GM19099 (cell line): ENCODE data around the gene CACFD1.
A peak's percentile ranks its signal among the peaks of the same experiment; 100 is the strongest.

Experiments
- POLR2A ChIP-seq: IDR thresholded peaks from 3 replicates; pipeline ENCODE4 v1.6.1; 2011; ENCODE audit warnings: low read depth; ENCODE audit not compliant: insufficient read length; ENCODE audit errors: extremely low read depth

The CACFD1 gene

DNA sequence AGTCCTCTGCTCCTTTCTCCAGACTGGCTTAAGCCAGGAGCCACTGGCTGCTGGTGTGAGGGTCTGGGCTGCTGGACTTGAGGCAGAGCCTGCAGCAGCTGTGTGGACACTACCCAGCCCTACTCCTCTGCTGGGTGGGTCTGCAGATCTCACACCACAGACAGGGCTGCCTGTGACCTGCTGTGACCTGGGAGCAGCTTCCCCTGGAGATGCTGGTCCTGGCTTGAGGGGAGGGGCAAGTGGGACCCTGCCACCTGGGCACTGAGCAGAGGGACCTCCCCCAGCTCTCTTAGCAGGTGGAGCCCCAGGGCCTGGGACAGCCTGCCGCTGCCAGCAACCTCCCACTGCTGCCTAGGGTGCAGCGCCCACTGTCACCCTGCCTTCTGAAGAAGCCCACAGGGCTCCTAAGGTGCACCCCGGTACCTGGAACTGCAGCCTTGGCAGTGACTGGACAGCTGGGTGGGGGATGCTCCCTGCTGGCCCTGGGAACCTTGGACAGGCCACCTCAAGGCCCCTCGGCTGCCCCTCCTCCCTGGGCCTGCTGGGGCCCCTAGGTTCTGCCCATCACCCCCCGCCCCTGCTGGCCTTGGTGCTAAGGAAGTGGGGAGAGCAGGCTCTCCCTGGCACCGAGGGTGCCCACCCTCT lies 9.1 kb downstream of the CACFD1 start:
- TF ChIP-seq POLR2A: peak; percentile 14

DNA sequence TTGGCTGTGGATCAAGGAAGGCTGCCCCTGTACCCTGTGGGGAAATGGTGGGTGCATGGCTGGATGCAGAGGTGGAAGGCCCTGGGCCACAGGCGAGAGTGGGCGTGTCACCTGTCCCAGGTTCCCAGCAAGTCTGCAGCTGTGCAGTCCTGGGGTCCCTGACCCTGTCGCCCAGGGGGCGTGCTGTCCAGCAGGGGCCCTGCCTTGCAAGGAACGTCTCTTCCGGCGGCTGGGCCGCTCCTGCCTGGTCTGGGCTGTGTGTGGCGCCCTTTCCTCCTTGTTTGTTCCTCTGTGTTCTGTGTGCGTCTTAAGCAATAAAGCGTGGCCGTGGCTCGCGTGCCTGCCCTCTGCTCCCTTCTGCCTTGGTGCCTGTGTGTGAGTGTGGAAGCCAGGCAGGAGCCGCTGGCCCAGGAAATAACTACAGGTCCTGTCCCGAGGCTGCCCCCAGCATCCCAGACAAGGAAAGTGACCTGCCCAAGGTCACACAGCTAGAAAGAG lies 10.7 kb downstream of the CACFD1 start:
- no peak for TF ChIP-seq POLR2A

DNA sequence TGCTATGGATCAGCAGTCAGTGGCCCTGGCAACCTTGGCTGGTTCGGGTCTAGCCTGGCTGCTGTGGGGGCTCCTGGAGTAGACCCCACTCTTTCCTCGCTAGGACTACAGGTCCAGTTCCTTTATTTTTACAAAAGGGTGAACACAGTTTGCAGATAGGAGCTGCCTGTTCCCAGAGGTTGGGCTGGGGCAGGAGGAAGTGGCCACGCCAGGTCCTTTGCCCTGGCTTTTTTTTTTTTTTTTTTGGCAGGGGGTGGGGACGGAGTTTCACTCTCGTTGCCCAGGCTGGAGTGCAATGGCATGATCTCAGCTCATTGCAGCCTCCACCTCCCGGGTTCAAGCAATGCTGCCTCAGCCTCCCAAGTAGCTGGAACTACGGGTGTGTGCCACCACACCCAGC lies 11.2 kb downstream of the CACFD1 start:
- no peak for TF ChIP-seq POLR2A

DNA sequence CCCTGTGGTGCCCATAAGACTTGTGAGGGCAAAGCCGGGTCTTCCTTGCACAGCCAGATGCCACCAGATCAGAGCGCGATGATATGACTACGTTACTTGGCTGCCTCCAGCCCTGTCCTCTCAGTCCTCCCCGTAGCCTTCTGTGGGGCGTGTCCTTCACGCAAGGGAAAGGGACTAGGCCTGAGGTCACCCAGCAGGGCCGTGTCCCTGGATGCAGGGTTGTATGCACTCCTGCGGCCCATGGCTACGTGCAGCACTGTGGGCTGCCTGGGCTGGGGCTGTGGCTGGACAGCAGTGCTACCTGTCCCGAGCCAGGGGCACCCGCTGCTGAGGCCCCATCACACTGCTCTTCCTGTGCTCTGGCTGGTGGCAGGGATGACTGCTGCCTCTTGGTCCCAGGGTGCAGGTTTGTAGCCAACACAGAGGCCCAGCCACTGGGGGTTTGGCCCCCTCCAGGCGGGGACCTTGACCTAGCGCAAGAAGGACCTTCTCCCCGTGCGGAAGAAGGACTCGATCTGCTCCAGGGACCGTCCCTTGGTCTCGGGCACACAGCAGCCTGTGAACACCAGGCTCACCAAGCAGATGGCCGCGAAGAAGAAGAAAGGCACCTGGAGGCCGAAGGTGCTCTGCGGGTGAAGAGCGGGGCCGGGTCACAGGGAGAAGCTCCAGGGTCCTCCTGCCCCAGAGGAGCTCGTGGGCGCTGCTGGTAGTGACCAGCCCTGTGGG lies 11.9 kb downstream of the CACFD1 start:
- TF ChIP-seq POLR2A: no peak

DNA sequence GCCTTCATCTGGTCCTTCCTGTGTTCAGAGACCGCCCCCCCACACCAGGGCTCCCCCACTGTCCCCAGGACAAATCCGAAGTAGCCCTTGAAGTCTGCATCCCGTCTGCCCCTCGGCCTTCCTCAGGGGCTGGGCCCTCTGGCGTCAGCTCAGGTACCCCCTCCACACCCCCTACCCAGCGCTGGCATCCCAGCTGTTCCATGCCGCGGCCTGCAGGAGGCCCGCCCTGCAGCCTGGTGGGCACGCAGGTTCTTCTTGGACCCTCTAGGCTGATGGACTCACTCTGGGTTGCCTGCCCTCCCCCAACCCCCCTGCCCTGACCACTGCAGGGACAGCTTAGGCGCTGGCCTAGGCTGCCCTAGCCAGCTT lies 12.5 kb downstream of the CACFD1 start:
- TF ChIP-seq POLR2A: no peak

DNA sequence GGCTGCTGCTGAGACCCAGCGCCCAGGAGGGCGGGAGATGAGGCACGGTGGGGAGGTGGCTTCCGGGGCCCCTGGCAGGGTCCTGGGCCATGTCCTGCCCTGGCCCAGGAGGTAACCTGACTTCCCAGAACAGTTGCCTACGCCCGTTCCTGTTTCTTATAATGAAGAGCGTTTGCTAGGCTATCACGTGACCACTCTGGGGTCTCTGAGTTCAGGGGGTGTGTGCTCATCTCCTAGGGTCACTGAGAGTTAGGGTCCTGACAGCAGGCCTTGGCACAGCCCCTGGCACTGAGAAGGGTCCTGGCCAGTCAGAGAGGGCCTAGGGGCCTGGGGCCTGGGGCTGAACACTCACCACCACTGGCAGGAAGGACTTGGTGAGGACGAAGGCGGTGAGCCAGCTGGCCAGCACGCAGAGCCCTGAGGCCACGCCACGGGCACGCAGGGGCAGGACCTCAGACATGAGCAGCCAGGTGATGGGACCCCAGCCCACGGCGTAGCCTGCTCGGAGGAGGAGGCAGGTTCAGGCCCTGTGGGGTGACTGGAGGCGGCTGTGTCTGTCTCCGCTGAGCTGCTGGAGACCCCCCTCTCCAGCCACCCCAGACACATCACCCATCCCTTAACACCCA lies 13.1 kb downstream of the CACFD1 start:
- no peak for TF ChIP-seq POLR2A

DNA sequence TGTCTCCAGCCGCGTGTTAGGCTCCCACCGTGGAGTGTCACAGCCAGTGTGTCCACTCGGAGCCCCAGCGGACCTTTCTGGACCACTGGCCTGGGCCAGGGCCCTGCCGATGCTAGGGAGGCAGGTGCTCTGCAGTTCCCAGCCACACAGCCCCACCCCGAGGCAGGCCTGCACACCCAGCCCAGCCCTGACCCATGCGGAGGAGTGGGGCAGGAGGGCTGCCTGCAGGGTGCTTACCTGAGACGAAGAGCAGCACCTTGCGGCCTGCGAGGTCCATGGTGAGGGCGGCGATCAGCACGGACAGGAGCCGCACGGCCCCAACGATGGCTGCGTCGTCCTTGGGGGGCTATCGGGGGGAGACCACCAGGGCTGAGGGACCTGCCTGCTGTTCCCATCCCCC lies 14.0 kb downstream of the CACFD1 start:
- no peak for TF ChIP-seq POLR2A

DNA sequence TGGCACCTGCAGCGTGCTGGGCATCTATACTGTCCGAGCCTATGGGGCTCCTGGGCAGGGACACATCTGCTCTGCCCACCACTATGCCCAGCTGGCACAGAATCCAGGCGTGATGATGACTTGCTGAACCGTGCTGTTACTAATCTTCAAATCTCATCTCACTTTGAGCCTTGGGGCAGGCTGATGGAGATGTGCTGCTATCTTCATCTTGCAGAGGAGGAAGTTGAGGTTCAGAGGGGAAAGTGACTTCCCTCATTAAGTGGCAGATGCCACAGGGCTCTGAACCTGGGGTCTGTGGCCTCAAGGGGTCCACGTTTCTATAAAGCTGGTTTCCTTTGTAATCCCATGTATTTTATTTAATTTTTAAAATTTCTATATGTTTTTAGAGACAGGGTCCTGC lies 14.4 kb downstream of the CACFD1 start:
- no peak for TF ChIP-seq POLR2A

DNA sequence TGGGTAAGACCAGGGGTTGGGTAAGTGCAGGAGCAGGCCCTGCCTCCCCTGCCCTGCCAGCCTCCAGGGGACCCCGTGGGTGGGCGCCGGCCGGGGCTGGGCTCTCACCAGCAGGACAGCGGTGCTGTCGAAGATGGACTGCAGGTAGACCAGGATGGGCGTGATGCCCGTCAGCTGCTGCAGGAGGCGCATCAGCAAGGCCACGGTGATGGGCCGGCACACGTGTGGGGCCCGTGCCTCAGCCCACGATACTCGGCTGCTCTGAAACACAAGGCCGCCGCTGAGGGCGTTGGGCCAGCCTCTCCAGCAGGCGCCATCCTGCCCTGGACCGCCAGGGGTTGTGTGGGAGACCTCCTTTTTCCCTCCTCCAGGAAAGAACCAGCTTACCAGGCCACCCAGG lies 15.1 kb downstream of the CACFD1 start:
- no peak for TF ChIP-seq POLR2A

DNA sequence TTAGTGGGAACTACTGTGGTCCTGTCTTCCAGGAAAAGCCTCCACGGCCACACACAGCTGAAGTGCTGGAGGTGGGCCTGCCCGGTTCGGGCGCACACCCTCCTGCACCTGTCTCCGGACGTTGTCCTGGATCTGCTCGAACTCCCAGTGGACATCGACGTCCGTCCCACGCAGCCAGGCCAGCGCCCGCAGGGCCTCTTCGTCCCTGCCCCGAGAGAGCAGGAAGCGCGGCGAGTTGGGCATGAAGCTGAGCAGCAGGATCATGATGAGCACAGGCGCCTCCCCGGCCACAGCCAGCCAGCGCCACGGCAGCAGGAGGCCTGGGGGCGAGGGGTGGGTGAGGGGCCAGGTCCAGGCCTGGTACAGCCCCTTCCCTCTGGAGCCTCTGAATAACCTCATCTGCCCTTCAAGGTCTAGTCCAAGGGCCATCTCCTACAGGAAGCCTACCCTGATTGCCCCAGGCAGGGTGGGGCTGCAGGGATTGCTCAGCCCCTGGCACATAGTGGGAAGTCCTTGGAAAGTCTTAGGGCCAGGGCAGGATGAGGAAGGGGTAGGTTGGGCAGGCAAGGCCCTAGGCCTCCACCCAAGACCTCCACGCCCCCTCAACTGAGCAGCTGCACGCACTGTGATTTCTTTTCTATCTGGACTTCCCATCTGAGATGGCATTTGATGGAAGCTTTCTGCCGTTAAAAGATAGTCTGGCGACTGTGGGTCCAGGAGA lies 15.7 kb downstream of the CACFD1 start:
- no peak for TF ChIP-seq POLR2A

DNA sequence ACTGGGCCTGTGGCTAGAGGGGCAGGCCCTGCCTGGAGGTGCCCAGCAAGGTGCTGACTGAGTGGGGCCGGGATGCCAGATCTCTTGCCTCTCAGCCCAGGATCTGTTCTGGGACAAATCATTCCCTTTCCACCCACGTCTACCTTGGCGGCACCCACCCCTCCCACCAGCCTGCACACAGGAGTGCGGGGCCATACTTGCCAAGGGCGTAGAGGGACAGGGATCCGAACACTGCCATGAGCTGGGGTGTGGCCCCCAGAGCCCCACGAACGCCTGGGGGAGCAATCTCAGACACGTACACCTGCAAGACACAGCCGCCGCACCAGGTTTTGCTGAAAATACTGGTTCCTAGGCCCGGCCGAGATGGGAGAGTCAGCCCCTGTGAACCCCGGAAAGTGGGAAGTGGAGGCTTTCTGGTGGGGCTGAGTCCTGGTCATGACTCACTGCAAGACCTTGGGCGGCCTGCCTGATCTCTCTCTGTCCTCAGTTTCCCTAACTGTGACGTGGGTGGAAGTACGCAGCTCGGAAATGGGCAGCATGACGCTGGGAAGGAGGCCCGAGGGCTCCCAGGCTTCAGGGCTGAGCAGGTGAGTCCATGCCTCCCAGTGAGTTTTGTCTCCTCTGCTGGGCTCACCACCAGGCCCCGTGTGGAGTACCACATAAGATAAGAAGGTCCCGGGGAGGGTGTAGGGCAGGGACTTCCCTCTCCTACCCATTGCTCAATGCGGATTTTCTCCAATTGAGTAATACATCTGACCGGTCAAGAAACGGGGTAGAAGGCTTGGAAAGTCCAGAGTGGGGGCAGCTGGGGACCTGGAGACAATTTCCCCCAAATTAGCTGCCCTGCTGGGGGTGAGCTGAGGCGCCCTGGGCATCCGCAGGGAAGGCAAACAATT lies 16.5 kb downstream of the CACFD1 start:
- TF ChIP-seq POLR2A: no peak

DNA sequence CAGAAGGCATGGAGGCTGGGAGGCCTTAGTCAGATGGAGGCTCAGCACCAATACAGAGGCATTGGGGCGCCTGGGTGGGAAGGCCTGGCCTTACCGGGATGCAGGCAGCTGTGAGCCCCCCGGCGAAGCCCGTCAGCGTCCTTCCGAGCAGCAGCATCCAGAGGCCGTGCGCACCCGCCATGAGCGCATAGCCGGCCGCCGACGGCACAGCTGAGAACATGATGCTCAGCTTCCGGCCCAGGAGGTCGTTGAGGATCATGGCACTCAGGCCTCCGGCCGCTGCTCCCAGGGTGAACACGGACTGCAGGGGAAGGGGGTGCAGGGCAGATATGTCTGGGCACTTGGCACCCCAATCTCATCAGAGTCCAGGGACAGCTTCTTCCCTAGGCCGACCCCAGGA lies 17.2 kb downstream of the CACFD1 start:
- no peak for TF ChIP-seq POLR2A

DNA sequence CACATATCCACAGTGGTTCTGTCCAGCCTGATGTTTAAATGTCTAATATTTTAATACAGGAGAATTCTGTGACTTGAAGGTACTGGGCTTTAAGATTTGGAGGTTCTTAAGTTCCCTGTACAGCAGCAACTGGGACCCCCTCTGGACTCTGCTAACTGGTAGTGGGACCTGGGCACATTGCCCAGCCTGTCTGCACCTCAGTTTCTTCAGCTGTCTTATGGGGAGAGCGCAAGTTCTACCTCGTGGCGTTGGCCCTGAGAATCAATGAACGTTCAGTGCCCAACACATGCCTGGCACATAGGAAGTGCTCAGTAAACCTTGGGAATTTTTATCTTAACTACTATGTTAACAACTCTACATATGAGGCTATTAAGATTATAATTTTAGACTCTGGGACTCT lies 17.7 kb downstream of the CACFD1 start:
- TF ChIP-seq POLR2A: no peak
